ENCODE measurements around the gene SHISAL2A. TPM values are rescaled to one million over a fixed set of nuclear protein-coding genes. Genes with fewer than 3 reads are reported as not detected.

The SHISAL2A gene
- total RNA-seq, 1 experiment from 2014 or later, result 0.90 TPM

DNA sequence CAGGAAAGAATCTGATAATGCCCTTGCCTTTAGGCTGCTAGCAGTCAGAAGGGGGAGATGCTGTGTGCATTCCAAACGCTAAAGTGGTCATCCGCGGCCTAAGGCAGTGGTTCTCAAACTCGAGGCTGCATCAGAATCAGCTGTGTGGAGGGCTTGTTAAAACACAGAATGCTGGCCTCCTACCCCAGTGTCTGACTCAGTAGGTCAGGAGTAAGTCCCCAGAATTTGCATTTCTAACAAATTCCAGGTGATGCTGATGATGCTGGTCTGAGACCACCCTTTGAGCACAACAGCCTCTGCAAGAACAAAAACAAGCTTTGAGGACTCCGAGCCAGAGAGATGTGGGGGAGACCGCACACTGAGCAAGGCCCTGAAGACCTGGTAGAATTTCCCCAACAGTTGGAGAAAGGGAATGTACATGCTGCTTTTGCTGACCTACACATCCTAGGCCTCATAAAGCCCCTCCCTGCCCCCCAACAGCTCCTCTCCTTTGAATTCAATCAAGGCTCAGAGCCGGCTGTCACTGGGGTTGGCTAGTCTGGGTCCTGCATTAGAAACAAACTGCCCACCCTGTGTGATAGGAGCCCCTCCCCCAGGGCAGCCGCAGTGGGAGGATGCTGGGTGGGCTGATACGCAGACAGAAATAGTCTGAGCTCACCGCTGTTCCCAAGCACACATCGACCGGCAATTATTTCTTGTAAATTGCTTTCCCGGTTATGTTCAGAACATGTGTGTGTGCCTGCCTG, 27.1 kb downstream of the SHISAL2A start:
- WGBS (ENCODE audit: extremely low coverage, insufficient read length, low lambda C conversion rate), result no CpG with 5 or more reads among the region's 13 CpGs
- Histone ChIP-seq H3K14ac (ENCODE audit: insufficient read depth, low read length) (no peak overlapping the region; the same call in 1 of the 2 replicates), H4K20me1 (ENCODE audit: control insufficient read depth, insufficient read depth, insufficient read length) (no peaks in the 10 kb centered on the region), H3K27me3 (ENCODE audit: insufficient read depth, low read length) (no peaks in the 10 kb centered on the region; the same call in 1 of the 2 replicates), H3K4ac (ENCODE audit: low read depth, low read length) (no peak overlapping the region), H3K56ac (ENCODE audit: insufficient read length, low read depth, low read length) (no peak overlapping the region), H3K18ac (ENCODE audit: insufficient read length, low read depth, low read length) (peak overlapping the region; percentile 18), H3K23me2 (ENCODE audit: insufficient read length, low read depth, low read length, poor library complexity, severe bottlenecking) (peaks cover 3% of the 10 kb centered on the region), H4K5ac (ENCODE audit: insufficient read length, low read depth, low read length) (no peak overlapping the region), H3T11ph (ENCODE audit: low read length) (no peak overlapping the region), H4K91ac (ENCODE audit: insufficient read length, low read depth, low read length) (no peak overlapping the region), H2BK120ac (ENCODE audit: low read depth, low read length, poor library complexity, severe bottlenecking) (no peak overlapping the region), H3K23ac (ENCODE audit: insufficient read length, low read depth, low read length) (no peak overlapping the region), H2BK12ac (ENCODE audit: insufficient read length, low read depth, low read length) (no peak overlapping the region), H3K9me3 (ENCODE audit: control insufficient read depth, low read depth, low read length) (no peaks in the 10 kb centered on the region), H2BK5ac (ENCODE audit: insufficient read length, low read length) (no peak overlapping the region), H2BK15ac (ENCODE audit: low read depth, low read length) (no peak overlapping the region), H3K79me1 (ENCODE audit: insufficient read depth, low read depth, low read length, poor library complexity, severe bottlenecking) (no peaks in the 10 kb centered on the region), H3K9ac (ENCODE audit: extremely low read depth, insufficient read length, low read length) (no peak overlapping the region), H4K8ac (replicated peaks; ENCODE audit: insufficient read length, low read depth, low read length) (no peak overlapping the region), H3K4me2 (ENCODE audit: insufficient read depth, insufficient read length, low read length) (no peak overlapping the region), H2BK20ac (ENCODE audit: low read depth, low read length, poor library complexity, severe bottlenecking) (no peak overlapping the region), H3K27ac (ENCODE audit: insufficient read length, low read depth, low read length) (no peak overlapping the region), H3K79me2 (ENCODE audit: insufficient read depth, low read length) (no peaks in the 10 kb centered on the region), H3K4me1 (ENCODE audit: insufficient read depth, low read length) (peaks cover 3% of the 10 kb centered on the region; the same call in 1 of the 2 replicates), H2AK5ac (ENCODE audit: insufficient read length, low read length) (no peak overlapping the region), H2AFZ (ENCODE audit: low read length) (no peak overlapping the region)
- Mint-ChIP-seq H3K4me3 (peak overlapping the region in 1 of 2 experiments; percentile 47; a peak in 2 of 5 replicates), H3K4me1 (peaks cover 33 to 48% of the 10 kb centered on the region in 2 experiments), H3K27me3 (ENCODE audit: low read depth) (no peaks in the 10 kb centered on the region), H3K27ac (peak overlapping the region; percentile 86 to 98 (median 92); a peak in 6 of 7 replicates), H3K9me3 (no peaks in the 10 kb centered on the region), H3K36me3 (ENCODE audit: insufficient read depth in 1 of 3, low read depth in 3 of 3) (no peaks in the 10 kb centered on the region)
- no peak for TF ChIP-seq CTCF (conservative IDR thresholded peaks at IDR 0.05)
- DNase-seq, result peak; percentile 49

All from H9 (cell line).